Mesenchymal stem cell (in vitro differentiated cells and primary cell): ENCODE results near the gene LEMD2.
A peak's percentile ranks its signal among the peaks of the same experiment; 100 is the strongest.

Experiments
- DNase-seq: peaks from one replicate; pipeline ENCODE4 v3.0.0-alpha.2; 2013
- H2AFZ ChIP-seq: one replicate; pipeline ENCODE4 v1.6.1; 2013; ENCODE audit warnings: low read depth, mild to moderate bottlenecking, control low read depth, inconsistent platforms, low read length, moderate library complexity
- H2AK5ac ChIP-seq: 2 replicates; pipeline ENCODE4 v1.6.1; 2013; ENCODE audit warnings: low read length, moderate library complexity, mild to moderate bottlenecking, inconsistent platforms; ENCODE audit not compliant: severe bottlenecking
- H2BK120ac ChIP-seq: one replicate; pipeline ENCODE4 v1.6.1; 2013; ENCODE audit warnings: low read depth, mild to moderate bottlenecking, inconsistent platforms, low read length, moderate library complexity
- H2BK12ac ChIP-seq, 2 experiments: one replicate each; pipeline ENCODE4 v1.6.1; 2013; ENCODE audit warnings: inconsistent platforms in 2 of 2, low read length in 2 of 2, mild to moderate bottlenecking in 2 of 2, moderate library complexity in 2 of 2, control low read depth in 1 of 2
- H2BK15ac ChIP-seq: one replicate; pipeline ENCODE4 v1.6.1; 2013; ENCODE audit warnings: mild to moderate bottlenecking, low read depth, inconsistent platforms; ENCODE audit not compliant: poor library complexity, severe bottlenecking
- H2BK5ac ChIP-seq: 2 replicates; pipeline ENCODE4 v1.6.1; 2013; ENCODE audit warnings: low read depth, mild to moderate bottlenecking, low read length, control low read depth, inconsistent platforms; ENCODE audit not compliant: poor library complexity, severe bottlenecking
- H3K14ac ChIP-seq, 2 experiments: one replicate each; pipeline ENCODE4 v1.6.1; 2013; ENCODE audit warnings: inconsistent platforms in 2 of 2, low read length in 2 of 2, control low read depth in 1 of 2, mild to moderate bottlenecking in 1 of 2, moderate library complexity in 1 of 2
- H3K18ac ChIP-seq, 2 experiments: one replicate each; pipeline ENCODE4 v1.6.1; 2013; ENCODE audit warnings: inconsistent platforms in 2 of 2, low read length in 2 of 2, control low read depth in 1 of 2, low read depth in 1 of 2, mild to moderate bottlenecking in 1 of 2
- H3K23ac ChIP-seq, 2 experiments: one replicate each; pipeline ENCODE4 v1.6.1; 2013; ENCODE audit warnings: inconsistent platforms in 2 of 2, low read length in 2 of 2, mild to moderate bottlenecking in 2 of 2, moderate library complexity in 2 of 2, control low read depth in 1 of 2
- H3K27ac ChIP-seq: 2 replicates; pipeline ENCODE4 v1.5.1; 2013; ENCODE audit warnings: mild to moderate bottlenecking, moderate library complexity, low read length, control low read depth, inconsistent platforms; ENCODE audit not compliant: poor library complexity, severe bottlenecking
- H3K27me3 ChIP-seq, 2 experiments: 2 replicates each; pipeline versions ENCODE4 v1.6.1 to v1.7.0; 2013; ENCODE audit warnings: low read length in 2 of 2, mild to moderate bottlenecking in 2 of 2, moderate library complexity in 2 of 2, control low read depth in 1 of 2, inconsistent platforms in 1 of 2; ENCODE audit not compliant: control insufficient read depth in 1 of 2, insufficient read depth in 1 of 2
- H3K36me3 ChIP-seq, 2 experiments: 2 replicates each; pipeline versions ENCODE4 v1.6.1 to v1.7.0; 2013; ENCODE audit warnings: low read length in 2 of 2, control low read depth in 1 of 2, inconsistent platforms in 1 of 2, low read depth in 1 of 2, mild to moderate bottlenecking in 1 of 2; ENCODE audit not compliant: insufficient read depth in 2 of 2, control insufficient read depth in 1 of 2
- H3K4ac ChIP-seq, 2 experiments: one replicate each; pipeline ENCODE4 v1.6.1; 2013; ENCODE audit warnings: inconsistent platforms in 2 of 2, low read length in 2 of 2, mild to moderate bottlenecking in 2 of 2, moderate library complexity in 2 of 2, control low read depth in 1 of 2, low read depth in 1 of 2
- H3K4me1 ChIP-seq: 2 replicates; pipeline ENCODE4 v1.6.1; 2013; ENCODE audit warnings: low read depth, low read length, control low read depth; ENCODE audit not compliant: control insufficient read depth, insufficient read depth
- H3K4me2 ChIP-seq: 2 replicates; pipeline ENCODE4 v1.6.1; 2013; ENCODE audit warnings: low read length, mild to moderate bottlenecking, inconsistent platforms; ENCODE audit not compliant: poor library complexity, severe bottlenecking
- H3K4me3 ChIP-seq, 2 experiments: 2 replicates each; pipeline versions ENCODE4 v1.5.1 to v1.7.0; 2013; ENCODE audit warnings: low read length in 2 of 2, mild to moderate bottlenecking in 2 of 2, control low read depth in 1 of 2, low read depth in 1 of 2; ENCODE audit not compliant: insufficient read depth in 1 of 2
- H3K79me1 ChIP-seq: replicated peaks from 2 replicates; pipeline ENCODE4 v1.6.1; 2013; ENCODE audit warnings: mild to moderate bottlenecking, control low read depth, low read length, inconsistent platforms; ENCODE audit not compliant: poor library complexity, severe bottlenecking
- H3K9ac ChIP-seq: 2 replicates; pipeline ENCODE4 v1.7.0; 2013; ENCODE audit warnings: mild to moderate bottlenecking, low read length, moderate library complexity
- H3K9me3 ChIP-seq: 2 replicates; pipeline ENCODE4 v1.7.0; 2013; ENCODE audit warnings: mild to moderate bottlenecking, low read length; ENCODE audit not compliant: control insufficient read depth
- H4K8ac ChIP-seq: one replicate; pipeline ENCODE4 v1.6.1; 2013; ENCODE audit warnings: inconsistent platforms, mild to moderate bottlenecking, low read length, moderate library complexity
- H4K91ac ChIP-seq: one replicate; pipeline ENCODE4 v1.6.1; 2013; ENCODE audit warnings: mild to moderate bottlenecking, low read length, inconsistent platforms
- WGBS: methylation state at CpG from one replicate; pipeline ENCODE4 v1.1.7; 2013; ENCODE audit warnings: mixed read lengths; 5-methylcytosine and 5-hydroxymethylcytosine counted together

The LEMD2 gene

DNA sequence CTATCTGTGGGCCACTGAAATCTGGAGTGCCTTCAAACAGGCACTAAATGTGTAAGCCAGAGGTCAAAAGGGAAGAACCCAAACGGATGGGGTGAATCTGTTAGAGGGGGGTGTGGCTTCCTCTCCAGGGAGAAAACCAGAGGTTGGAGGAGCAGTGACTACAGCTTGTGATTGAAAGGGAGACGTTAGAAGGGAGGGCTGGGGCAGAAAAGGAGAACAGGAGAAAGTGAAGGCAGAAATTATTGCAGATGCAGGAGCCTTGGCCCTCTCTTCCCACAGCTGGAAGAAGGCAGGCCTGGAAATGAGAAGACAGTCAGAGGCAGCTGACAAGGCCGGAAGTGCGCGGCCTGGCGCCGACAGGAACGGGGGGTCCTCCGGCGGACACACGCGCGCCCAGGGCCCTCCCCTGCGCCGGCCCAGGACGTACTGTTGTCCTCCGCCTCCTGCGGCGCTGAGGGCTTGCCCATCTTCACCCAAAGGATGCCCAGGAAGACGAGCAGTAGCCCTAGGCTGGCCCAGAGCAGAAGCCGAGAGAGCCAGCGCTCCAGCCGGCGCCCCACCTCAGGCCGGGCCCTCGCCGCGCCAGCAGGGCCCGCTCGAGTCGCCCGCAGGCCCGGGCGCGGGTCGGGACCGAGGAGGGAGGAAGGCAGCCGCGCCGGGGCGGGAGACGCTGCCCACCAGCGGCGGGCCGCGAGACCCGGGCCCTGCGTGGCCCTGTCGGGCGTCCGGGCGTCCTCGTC is 806 bp downstream of the LEMD2 start:
- H3K9me3 ChIP-seq = no peaks in the 10 kb centered on the region
- H3K4me1 ChIP-seq = peaks cover 25% of the 10 kb centered on the region
- H2BK5ac ChIP-seq = peak overlapping the region; percentile 92
- peak overlapping the region; percentile 88 for H2BK15ac ChIP-seq
- DNase-seq = peak; percentile 87
- peak overlapping the region; percentile 94 for H3K9ac ChIP-seq
- H3K79me1 ChIP-seq = peaks cover 27% of the 10 kb centered on the region
- peak overlapping the region in 1 of 2 experiments; percentile 57 for H3K14ac ChIP-seq
- H2BK12ac ChIP-seq = peak overlapping the region in 1 of 2 experiments; percentile 6
- H3K27ac ChIP-seq = peak overlapping the region; percentile 71
- H4K8ac ChIP-seq = peak overlapping the region; percentile 96
- peak overlapping the region; percentile 91 to 99 for H3K4ac ChIP-seq
- H2AFZ ChIP-seq = peak overlapping the region; percentile 19
- peak overlapping the region; percentile 66 for H3K4me2 ChIP-seq
- WGBS = under 1% methylated on average over 42 of the region's 53 CpGs
- H3K18ac ChIP-seq = peak overlapping the region; percentile 97 to 99
- peak overlapping the region in 1 of 2 experiments; percentile 6 for H3K23ac ChIP-seq
- H3K27me3 ChIP-seq = peaks cover 0 to 7% of the 10 kb centered on the region in 2 experiments
- H3K4me3 ChIP-seq = peak overlapping the region; percentile 84 to 93
- peak overlapping the region; percentile 61 for H2AK5ac ChIP-seq
- peak overlapping the region; percentile 94 for H4K91ac ChIP-seq
- H2BK120ac ChIP-seq = peak overlapping the region; percentile 89
- H3K36me3 ChIP-seq = peaks cover 23 to 28% of the 10 kb centered on the region in 2 experiments

DNA sequence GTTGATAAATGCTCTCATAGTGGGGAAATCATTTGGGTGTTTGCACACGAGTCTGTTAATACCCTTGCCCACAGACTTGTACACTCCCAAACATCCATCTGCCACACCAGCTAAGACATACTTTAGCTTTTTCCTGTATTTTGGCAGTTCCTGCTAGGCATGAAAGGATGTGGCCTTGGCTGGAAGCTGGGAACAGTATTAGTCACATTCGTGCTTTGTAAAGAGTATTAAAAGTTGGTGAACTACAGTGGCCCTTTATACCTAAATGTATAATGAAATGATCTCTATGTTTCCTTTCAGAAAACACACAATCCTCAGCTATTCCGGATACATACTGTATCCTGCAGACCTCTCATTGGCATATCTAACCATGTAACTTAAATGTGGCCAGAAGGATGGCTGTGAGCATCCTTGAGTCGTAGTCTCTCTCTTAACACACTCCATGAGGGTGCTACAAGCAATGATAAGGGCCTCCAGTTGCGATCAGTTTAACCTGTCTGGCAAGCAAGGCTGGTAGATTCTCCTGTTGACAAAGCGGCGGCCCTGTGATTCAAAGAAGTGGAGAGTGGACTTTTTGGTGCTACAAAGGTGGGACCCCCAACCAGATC is 1.5 kb downstream of the LEMD2 start:
- peak overlapping the region; percentile 66 for H3K4me2 ChIP-seq
- H3K27me3 ChIP-seq = peaks cover 0 to under 1% of the 10 kb centered on the region in 2 experiments
- H3K4me1 ChIP-seq = peaks cover 29% of the 10 kb centered on the region
- no peak overlapping the region for H2BK120ac ChIP-seq
- peak overlapping the region; percentile 31 for H2BK5ac ChIP-seq
- H3K36me3 ChIP-seq = peaks cover 30 to 35% of the 10 kb centered on the region in 2 experiments
- H3K14ac ChIP-seq = no peak overlapping the region
- no peak overlapping the region for H4K8ac ChIP-seq
- H2BK15ac ChIP-seq = no peak overlapping the region
- H3K23ac ChIP-seq = no peak overlapping the region
- WGBS = 58% methylated on average over 5 of the region's 7 CpGs
- no peaks in the 10 kb centered on the region for H3K9me3 ChIP-seq
- H3K9ac ChIP-seq = peak overlapping the region; percentile 94
- peak; percentile 42 for DNase-seq
- peaks cover 28% of the 10 kb centered on the region for H3K79me1 ChIP-seq
- H2BK12ac ChIP-seq = no peak overlapping the region
- peak overlapping the region; percentile 13 for H2AK5ac ChIP-seq
- no peak overlapping the region for H4K91ac ChIP-seq
- H3K4ac ChIP-seq = no peak overlapping the region
- H2AFZ ChIP-seq = no peak overlapping the region
- peak overlapping the region; percentile 84 to 93 for H3K4me3 ChIP-seq
- H3K18ac ChIP-seq = peak overlapping the region in 1 of 2 experiments; percentile 99
- H3K27ac ChIP-seq = peak overlapping the region; percentile 71

DNA sequence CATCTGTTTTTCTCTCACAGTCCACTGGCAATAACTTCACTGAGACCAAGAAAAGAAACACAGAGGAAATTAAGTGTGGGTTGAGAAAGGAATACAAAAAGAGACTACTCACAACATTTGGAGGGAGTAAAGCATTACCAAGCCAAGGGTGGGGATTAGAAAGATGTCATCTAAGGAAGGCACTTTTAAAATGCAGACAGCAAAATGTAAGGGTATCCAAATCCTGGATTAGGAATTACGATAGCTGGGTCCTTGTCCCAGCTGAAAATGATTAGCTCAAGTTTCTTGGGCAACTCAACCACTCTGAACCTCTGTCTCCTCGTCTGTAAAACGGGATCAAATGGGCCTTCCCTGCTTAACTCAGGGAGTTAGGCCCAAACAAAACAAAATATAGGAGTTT is 2.2 kb downstream of the LEMD2 start:
- H4K91ac ChIP-seq = no peak overlapping the region
- no peaks in the 10 kb centered on the region for H3K27me3 ChIP-seq
- no peak overlapping the region for H2BK120ac ChIP-seq
- H3K9ac ChIP-seq = peak overlapping the region; percentile 94
- H3K4me2 ChIP-seq = no peak overlapping the region
- H4K8ac ChIP-seq = no peak overlapping the region
- H3K4ac ChIP-seq = no peak overlapping the region
- no peaks in the 10 kb centered on the region for H3K9me3 ChIP-seq
- H2BK12ac ChIP-seq = no peak overlapping the region
- H2AK5ac ChIP-seq = no peak overlapping the region
- H3K18ac ChIP-seq = no peak overlapping the region
- H3K79me1 ChIP-seq = peaks cover 28% of the 10 kb centered on the region
- peak overlapping the region in 1 of 2 experiments; percentile 84 for H3K4me3 ChIP-seq
- no peak overlapping the region for H2BK15ac ChIP-seq
- H3K36me3 ChIP-seq = peaks cover 35 to 42% of the 10 kb centered on the region in 2 experiments
- WGBS = 96% methylated on average over 3 of the region's 3 CpGs
- H3K27ac ChIP-seq = no peak overlapping the region
- H2AFZ ChIP-seq = no peak overlapping the region
- no peak for DNase-seq
- no peak overlapping the region for H2BK5ac ChIP-seq
- peaks cover 36% of the 10 kb centered on the region for H3K4me1 ChIP-seq
- no peak overlapping the region for H3K23ac ChIP-seq
- H3K14ac ChIP-seq = no peak overlapping the region

DNA sequence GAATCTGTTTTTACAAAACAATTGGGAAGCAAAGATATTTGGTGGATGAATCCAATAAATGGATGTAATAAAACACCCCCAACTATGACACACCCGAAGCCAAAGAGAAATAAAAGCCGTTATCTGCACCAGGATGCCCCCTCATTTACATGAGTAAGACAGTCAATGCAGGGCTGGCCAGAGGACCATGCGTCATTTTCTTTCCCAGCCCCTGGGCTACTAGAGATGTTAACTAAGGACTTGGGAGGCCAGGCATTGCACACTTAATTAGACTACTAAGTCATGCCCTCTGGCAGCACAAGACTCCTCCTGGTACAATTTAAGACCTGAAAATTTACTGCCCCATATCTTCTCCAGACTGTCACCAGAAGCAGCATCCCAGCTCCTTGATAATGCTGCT is 3.2 kb downstream of the LEMD2 start:
- no peak overlapping the region for H2BK15ac ChIP-seq
- no peaks in the 10 kb centered on the region for H3K9me3 ChIP-seq
- H2BK12ac ChIP-seq = no peak overlapping the region
- no peak overlapping the region for H3K18ac ChIP-seq
- no peak overlapping the region for H2AK5ac ChIP-seq
- no peak overlapping the region for H4K8ac ChIP-seq
- no peak overlapping the region for H2AFZ ChIP-seq
- H3K4me2 ChIP-seq = no peak overlapping the region
- no peak overlapping the region for H3K14ac ChIP-seq
- H4K91ac ChIP-seq = no peak overlapping the region
- H3K36me3 ChIP-seq = peaks cover 35 to 51% of the 10 kb centered on the region in 2 experiments
- no peak overlapping the region for H3K27ac ChIP-seq
- no peak overlapping the region for H2BK120ac ChIP-seq
- peak; percentile 38 for DNase-seq
- H2BK5ac ChIP-seq = no peak overlapping the region
- no peak overlapping the region for H3K4me3 ChIP-seq
- 72% methylated on average over 3 of the region's 3 CpGs for WGBS
- H3K79me1 ChIP-seq = peaks cover 22% of the 10 kb centered on the region
- H3K27me3 ChIP-seq = no peaks in the 10 kb centered on the region
- H3K4me1 ChIP-seq = peaks cover 36% of the 10 kb centered on the region
- H3K9ac ChIP-seq = peak overlapping the region; percentile 94
- H3K23ac ChIP-seq = no peak overlapping the region
- H3K4ac ChIP-seq = no peak overlapping the region
